ENCODE measurements around the gene ARFGEF2. TPM values are rescaled to one million over a fixed set of nuclear protein-coding genes. Genes with fewer than 3 reads are reported as not detected.

ARFGEF2 gene
- total RNA-seq, 1 experiment from 2014 or later, result 47.0 TPM

DNA sequence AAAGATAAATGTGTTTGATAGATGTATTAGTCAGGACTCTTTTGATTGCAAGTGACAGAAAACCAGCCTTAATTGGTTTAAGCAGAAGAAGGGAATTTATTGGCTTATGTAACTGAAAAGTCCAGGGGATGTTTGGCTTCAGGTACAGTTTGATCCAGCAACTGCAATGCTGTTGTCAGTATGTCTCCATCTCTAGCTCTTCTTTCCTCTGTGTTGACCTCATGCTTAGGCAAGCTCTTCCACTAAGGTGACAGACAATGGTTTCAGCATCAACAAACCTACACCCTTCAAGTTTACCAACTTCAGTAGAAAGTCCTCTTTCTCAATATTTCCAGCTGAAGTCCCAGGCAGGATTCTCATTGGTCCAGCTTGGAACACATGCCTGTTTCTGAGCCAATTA lies 28.1 kb upstream of the ARFGEF2 start:
- Histone ChIP-seq H3F3A (ENCODE audit: insufficient read depth, low read depth) (peaks cover 16% of the 10 kb centered on the region), H3K4me1 (replicated peaks; ENCODE audit: insufficient read depth) (peaks cover 18% of the 10 kb centered on the region), H3K4me2 (no peak overlapping the region), H3K9me3 (ENCODE audit: insufficient read depth, low read depth) (no peaks in the 10 kb centered on the region), H3K27ac (no peak overlapping the region), H3K9me2 (ENCODE audit: insufficient read depth) (no peaks in the 10 kb centered on the region), H4K20me1 (ENCODE audit: insufficient read depth) (no peaks in the 10 kb centered on the region), H3K79me2 (ENCODE audit: low read depth) (no peaks in the 10 kb centered on the region), H3K27me3 (ENCODE audit: insufficient read depth, low read depth) (no peaks in the 10 kb centered on the region), H3K36me3 (ENCODE audit: low read depth) (no peaks in the 10 kb centered on the region), H2AFZ (no peak overlapping the region), H3K4me3 (no peak overlapping the region)
- BruUV-seq (replicated peaks), result no TSS peak
- CTCF ChIA-PET, result no interaction called here
- TF ChIP-seq EZH2 (IDR thresholded peaks at IDR 0.05; ENCODE audit: low read depth), result no peak
- TF ChIP-seq, protein P1, sequence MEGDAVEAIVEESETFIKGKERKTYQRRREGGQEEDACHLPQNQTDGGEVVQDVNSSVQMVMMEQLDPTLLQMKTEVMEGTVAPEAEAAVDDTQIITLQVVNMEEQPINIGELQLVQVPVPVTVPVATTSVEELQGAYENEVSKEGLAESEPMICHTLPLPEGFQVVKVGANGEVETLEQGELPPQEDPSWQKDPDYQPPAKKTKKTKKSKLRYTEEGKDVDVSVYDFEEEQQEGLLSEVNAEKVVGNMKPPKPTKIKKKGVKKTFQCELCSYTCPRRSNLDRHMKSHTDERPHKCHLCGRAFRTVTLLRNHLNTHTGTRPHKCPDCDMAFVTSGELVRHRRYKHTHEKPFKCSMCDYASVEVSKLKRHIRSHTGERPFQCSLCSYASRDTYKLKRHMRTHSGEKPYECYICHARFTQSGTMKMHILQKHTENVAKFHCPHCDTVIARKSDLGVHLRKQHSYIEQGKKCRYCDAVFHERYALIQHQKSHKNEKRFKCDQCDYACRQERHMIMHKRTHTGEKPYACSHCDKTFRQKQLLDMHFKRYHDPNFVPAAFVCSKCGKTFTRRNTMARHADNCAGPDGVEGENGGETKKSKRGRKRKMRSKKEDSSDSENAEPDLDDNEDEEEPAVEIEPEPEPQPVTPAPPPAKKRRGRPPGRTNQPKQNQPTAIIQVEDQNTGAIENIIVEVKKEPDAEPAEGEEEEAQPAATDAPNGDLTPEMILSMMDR (conservative IDR thresholded peaks at IDR 0.05), result no peak
- POLR2A ChIA-PET (ENCODE audit: unreplicated experiment), result interaction anchor here (0.6 kb wide), 1 partner anchor 322 kb away, joined by 3 read pairs; no protein-coding TSS in a partner anchor
- intact Hi-C loops (cut with micrococcal nuclease; ENCODE audit: unreplicated experiment), result no loop called here
- DNase-seq, result no peak

DNA sequence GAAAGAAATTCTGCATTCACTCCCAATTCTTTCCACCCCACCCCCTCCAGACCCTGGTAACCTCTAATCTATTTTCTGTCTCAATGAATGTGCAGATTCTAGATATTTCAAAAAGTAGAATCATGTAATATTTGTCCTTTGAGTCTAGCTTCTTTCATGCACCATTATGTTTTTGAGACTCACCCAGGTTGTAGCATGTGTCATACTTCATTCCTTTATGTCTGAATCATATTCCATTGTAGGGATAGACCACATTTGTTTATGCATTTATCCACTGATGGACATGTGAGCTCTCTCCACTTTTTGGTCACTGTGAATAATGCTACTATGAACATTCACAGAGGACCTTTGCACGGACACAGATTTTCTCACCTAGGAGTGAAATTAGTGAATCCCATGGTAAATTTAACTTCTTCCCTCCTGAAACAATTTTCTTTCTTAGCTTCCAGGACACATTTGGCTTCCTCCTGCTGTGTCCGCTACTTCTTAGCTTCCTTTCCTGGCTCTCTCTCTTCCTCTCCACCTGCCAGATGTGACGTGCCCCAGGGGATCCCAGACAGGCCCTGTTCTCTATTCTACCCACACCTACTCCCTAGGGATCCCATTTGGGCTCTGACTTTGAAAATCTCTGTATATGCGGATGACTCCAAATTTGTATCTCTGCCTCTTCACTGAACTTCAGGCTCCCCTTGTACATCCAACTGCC lies 24.1 kb upstream of the ARFGEF2 start:
- Histone ChIP-seq H3K79me2 (ENCODE audit: low read depth) (no peaks in the 10 kb centered on the region), H3K4me3 (no peak overlapping the region), H3K27me3 (ENCODE audit: insufficient read depth, low read depth) (no peaks in the 10 kb centered on the region), H3K4me1 (replicated peaks; ENCODE audit: insufficient read depth) (peaks cover 29% of the 10 kb centered on the region), H3F3A (ENCODE audit: insufficient read depth, low read depth) (peaks cover 17% of the 10 kb centered on the region), H3K27ac (peak overlapping the region; percentile 70), H3K9me2 (ENCODE audit: insufficient read depth) (no peaks in the 10 kb centered on the region), H3K36me3 (ENCODE audit: low read depth) (no peaks in the 10 kb centered on the region), H3K4me2 (peak overlapping the region; percentile 39), H3K9me3 (ENCODE audit: insufficient read depth, low read depth) (no peaks in the 10 kb centered on the region), H2AFZ (no peak overlapping the region), H4K20me1 (ENCODE audit: insufficient read depth) (no peaks in the 10 kb centered on the region)
- CTCF ChIA-PET, result interaction anchor here (0.5 to 1.7 kb wide), 3 partner anchors 240 to 525 kb away, joined by 3 to 14 read pairs (median 12); no protein-coding TSS in a partner anchor
- BruUV-seq (replicated peaks), result TSS peak; percentile 85
- POLR2A ChIA-PET (ENCODE audit: unreplicated experiment), result interaction anchor here (0.6 to 0.7 kb wide), 9 partner anchors 50 to 1462 kb away, joined by 3 to 9 read pairs (median 4); no protein-coding TSS in a partner anchor
- peak; percentile 37 to 96 for DNase-seq
- intact Hi-C loops (cut with micrococcal nuclease; ENCODE audit: unreplicated experiment), result loop anchor here (1.0 to 5.0 kb wide), 2 partner anchors 65 to 200 kb away; no protein-coding TSS in a partner anchor
- TF ChIP-seq EZH2 (IDR thresholded peaks at IDR 0.05; ENCODE audit: low read depth), result no peak
- TF ChIP-seq, protein P1 (conservative IDR thresholded peaks at IDR 0.05), result no peak

DNA sequence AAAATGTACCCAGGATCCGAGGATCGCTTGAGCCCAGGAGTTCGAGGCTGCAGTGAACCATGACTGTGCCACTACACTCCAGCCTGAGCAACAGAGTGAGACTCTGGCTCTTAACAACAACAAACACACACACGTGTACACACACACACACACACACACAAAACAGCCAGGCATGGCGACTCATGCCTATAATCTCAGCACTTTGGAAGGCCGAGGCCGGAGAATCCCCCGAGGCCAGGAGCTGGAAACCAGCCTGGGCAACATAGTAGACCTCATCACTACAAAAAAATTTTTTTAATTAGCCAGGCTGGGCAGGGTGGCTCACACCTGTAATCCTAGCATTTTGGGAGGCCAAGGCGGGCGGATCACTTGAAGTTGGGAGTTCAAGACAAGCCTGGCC lies 23.3 kb upstream of the ARFGEF2 start:
- no peaks in the 10 kb centered on the region for H3K36me3 ChIP-seq (ENCODE audit: low read depth)
- no peaks in the 10 kb centered on the region for H3K79me2 ChIP-seq (ENCODE audit: low read depth)
- no peaks in the 10 kb centered on the region for H3K9me2 ChIP-seq (ENCODE audit: insufficient read depth)
- H4K20me1 ChIP-seq (ENCODE audit: insufficient read depth), result no peaks in the 10 kb centered on the region
- intact Hi-C loops (cut with micrococcal nuclease; ENCODE audit: unreplicated experiment), result loop anchor here (5.0 kb wide), 1 partner anchor 66 kb away; no protein-coding TSS in a partner anchor
- no peak for TF ChIP-seq EZH2 (IDR thresholded peaks at IDR 0.05; ENCODE audit: low read depth)
- TF ChIP-seq, protein P1 (conservative IDR thresholded peaks at IDR 0.05), result no peak
- no peaks in the 10 kb centered on the region for H3K9me3 ChIP-seq (ENCODE audit: insufficient read depth, low read depth)
- peak in 1 of 2 experiments; percentile 55 for DNase-seq
- peak overlapping the region; percentile 70 for H3K27ac ChIP-seq
- CTCF ChIA-PET, result no interaction called here
- no peaks in the 10 kb centered on the region for H3K27me3 ChIP-seq (ENCODE audit: insufficient read depth, low read depth)
- no peak overlapping the region for H2AFZ ChIP-seq
- H3K4me2 ChIP-seq, result no peak overlapping the region
- H3K4me1 ChIP-seq (replicated peaks; ENCODE audit: insufficient read depth), result peaks cover 29% of the 10 kb centered on the region
- H3F3A ChIP-seq (ENCODE audit: insufficient read depth, low read depth), result peaks cover 17% of the 10 kb centered on the region
- H3K4me3 ChIP-seq, result no peak overlapping the region
- BruUV-seq (replicated peaks), result no TSS peak
- POLR2A ChIA-PET (ENCODE audit: unreplicated experiment), result no interaction called here
